ENCODE results near the gene AOPEP. TPM values are rescaled to one million over a fixed set of nuclear protein-coding genes. Genes with fewer than 3 reads are reported as not detected.

Gene AOPEP
- total RNA-seq, 1 donor from 2014 or later: 16.6 TPM

- no peaks in the 10 kb centered on the region for H3F3A ChIP-seq (ENCODE audit: low read depth)
- H3K4me3 ChIP-seq: no peak overlapping the region
- no peak overlapping the region for H3K27ac ChIP-seq
- H3K36me3 ChIP-seq: no peaks in the 10 kb centered on the region
- Mint-ChIP-seq H3K27me3 (ENCODE audit: insufficient read depth, low read depth) (peaks cover 7% of the 10 kb centered on the region), H3K4me1 (peaks cover 28% of the 10 kb centered on the region), H3K36me3 (peaks cover 13% of the 10 kb centered on the region), H3K4me3 (no peak overlapping the region), H3K27ac (no peak overlapping the region), H3K9me3 (no peaks in the 10 kb centered on the region)
- H3K27me3 ChIP-seq: no peaks in the 10 kb centered on the region
- no peaks in the 10 kb centered on the region for H4K20me1 ChIP-seq (ENCODE audit: low read depth)
- no peak overlapping the region for H3K4me2 ChIP-seq
- TF ChIP-seq EZH2 (IDR thresholded peaks at IDR 0.05): no peak
- no peak overlapping the region for H3K9ac ChIP-seq
- no peaks in the 10 kb centered on the region for H3K9me3 ChIP-seq (ENCODE audit: low read depth)
- no peaks in the 10 kb centered on the region for H3K79me2 ChIP-seq (ENCODE audit: low read depth)
- H2AFZ ChIP-seq (replicated peaks): no peak overlapping the region
- peaks cover 3% of the 10 kb centered on the region for H3K4me1 ChIP-seq
- no peak for DNase-seq (ENCODE audit: low spot score)
Measured at GRCh38 chr9:94801234-94801633, 74.7 kb downstream of the AOPEP start.

- H3K79me2 ChIP-seq (ENCODE audit: low read depth): no peaks in the 10 kb centered on the region
- no peaks in the 10 kb centered on the region for H3K36me3 ChIP-seq
- no peaks in the 10 kb centered on the region for H3F3A ChIP-seq (ENCODE audit: low read depth)
- DNase-seq (ENCODE audit: low spot score): no peak
- no peaks in the 10 kb centered on the region for H3K27me3 ChIP-seq
- peaks cover 33% of the 10 kb centered on the region for H3K4me1 Mint-ChIP-seq
- no peak overlapping the region for H3K4me2 ChIP-seq
- TF ChIP-seq EZH2 (IDR thresholded peaks at IDR 0.05) (no peak), CTCF (IDR thresholded peaks at IDR 0.05) (no peak), EZH2phosphoT487 (IDR thresholded peaks at IDR 0.05) (no peak)
- no peak overlapping the region for H3K27ac ChIP-seq
- H3K9me3 ChIP-seq (ENCODE audit: low read depth): no peaks in the 10 kb centered on the region
- no peaks in the 10 kb centered on the region for H4K20me1 ChIP-seq (ENCODE audit: low read depth)
- peaks cover 14% of the 10 kb centered on the region for H3K36me3 Mint-ChIP-seq
- no peak overlapping the region for H3K27ac Mint-ChIP-seq
- no peak overlapping the region for H2AFZ ChIP-seq (replicated peaks)
- no peak overlapping the region for H3K9ac ChIP-seq
- no peak overlapping the region for H3K4me3 ChIP-seq
- H3K27me3 Mint-ChIP-seq (ENCODE audit: insufficient read depth, low read depth): peaks cover 7% of the 10 kb centered on the region
- H3K9me3 Mint-ChIP-seq: no peaks in the 10 kb centered on the region
- peaks cover 3% of the 10 kb centered on the region for H3K4me1 ChIP-seq
- H3K4me3 Mint-ChIP-seq: no peak overlapping the region
Measured at GRCh38 chr9:94801681-94802080, 75.2 kb downstream of the AOPEP start.

- Histone ChIP-seq H3K36me3 (no peaks in the 10 kb centered on the region), H3K9ac (no peak overlapping the region), H3F3A (ENCODE audit: low read depth) (no peaks in the 10 kb centered on the region), H3K27ac (no peak overlapping the region), H2AFZ (replicated peaks) (no peak overlapping the region), H3K4me1 (peaks cover 3% of the 10 kb centered on the region), H3K9me3 (ENCODE audit: low read depth) (no peaks in the 10 kb centered on the region), H4K20me1 (ENCODE audit: low read depth) (no peaks in the 10 kb centered on the region), H3K4me3 (no peak overlapping the region), H3K79me2 (ENCODE audit: low read depth) (no peaks in the 10 kb centered on the region), H3K27me3 (no peaks in the 10 kb centered on the region), H3K4me2 (no peak overlapping the region)
- H3K27me3 Mint-ChIP-seq (ENCODE audit: insufficient read depth, low read depth): peaks cover 7% of the 10 kb centered on the region
- TF ChIP-seq EZH2phosphoT487 (IDR thresholded peaks at IDR 0.05): no peak
- TF ChIP-seq CTCF (IDR thresholded peaks at IDR 0.05): no peak
- TF ChIP-seq EZH2 (IDR thresholded peaks at IDR 0.05): no peak
- H3K36me3 Mint-ChIP-seq: peaks cover 15% of the 10 kb centered on the region
- no peak overlapping the region for H3K27ac Mint-ChIP-seq
- H3K4me1 Mint-ChIP-seq: peaks cover 33% of the 10 kb centered on the region
- no peaks in the 10 kb centered on the region for H3K9me3 Mint-ChIP-seq
- no peak overlapping the region for H3K4me3 Mint-ChIP-seq
- DNase-seq (ENCODE audit: low spot score): no peak
Measured at GRCh38 chr9:94802251-94802650, 75.8 kb downstream of the AOPEP start.

GRCh38 chr9:94802793-94803192 is 76.3 kb downstream of the AOPEP start:
- Histone ChIP-seq H3K9me3 (ENCODE audit: low read depth) (no peaks in the 10 kb centered on the region), H3K79me2 (ENCODE audit: low read depth) (no peaks in the 10 kb centered on the region), H3K4me2 (no peak overlapping the region), H3K9ac (no peak overlapping the region), H3K27me3 (no peaks in the 10 kb centered on the region), H3F3A (ENCODE audit: low read depth) (no peaks in the 10 kb centered on the region), H2AFZ (replicated peaks) (no peak overlapping the region), H3K36me3 (no peaks in the 10 kb centered on the region), H3K4me1 (peaks cover 3% of the 10 kb centered on the region), H4K20me1 (ENCODE audit: low read depth) (no peaks in the 10 kb centered on the region), H3K4me3 (no peak overlapping the region), H3K27ac (no peak overlapping the region)
- peaks cover 21% of the 10 kb centered on the region for H3K36me3 Mint-ChIP-seq
- no peak overlapping the region for H3K4me3 Mint-ChIP-seq
- no peak overlapping the region for H3K27ac Mint-ChIP-seq
- no peak for TF ChIP-seq EZH2phosphoT487 (IDR thresholded peaks at IDR 0.05)
- no peak for TF ChIP-seq CTCF (IDR thresholded peaks at IDR 0.05)
- TF ChIP-seq EZH2 (IDR thresholded peaks at IDR 0.05): no peak
- DNase-seq (ENCODE audit: low spot score): no peak
- H3K9me3 Mint-ChIP-seq: no peaks in the 10 kb centered on the region
- H3K27me3 Mint-ChIP-seq (ENCODE audit: insufficient read depth, low read depth): peaks cover 7% of the 10 kb centered on the region
- peaks cover 33% of the 10 kb centered on the region for H3K4me1 Mint-ChIP-seq
